HepG2 (cell line): ENCODE measurements around the gene PRDX3. TPM values are rescaled to one million over a fixed set of nuclear protein-coding genes. Genes with fewer than 3 reads are reported as not detected.

Experiments
- AGO1 ChIP-seq: fragments of 200-400 bp; formaldehyde crosslinking; IDR thresholded peaks from 2 replicates; pipeline ENCODE4 v1.6.1; 2017; ENCODE audit warnings: mild to moderate bottlenecking, low read depth, low read length, moderate library complexity; ENCODE audit not compliant: poor library complexity, severe bottlenecking
- EP300 ChIP-seq, 3 experiments: sonication (generic) in 1 of 3; formaldehyde crosslinking in 1 of 3; IDR thresholded peaks; 2 replicates each; pipeline versions ENCODE4 v1.5.1 to v1.6.1; 2011 to 2020; ENCODE audit warnings: low read depth in 2 of 3, low read length in 2 of 3, borderline replicate concordance in 1 of 3, improper control_type of control experiment in 1 of 3, mild to moderate bottlenecking in 1 of 3, missing genetic modification reagents in 1 of 3, moderate library complexity in 1 of 3
- HNRNPLL ChIP-seq: fragments of 200-400 bp; formaldehyde crosslinking; IDR thresholded peaks from 2 replicates; pipeline ENCODE4 v1.6.1; 2017; ENCODE audit warnings: mild to moderate bottlenecking, low read depth, low read length; ENCODE audit not compliant: poor library complexity, severe bottlenecking
- KAT2B ChIP-seq: fragments of 150-350 bp; IDR thresholded peaks from 2 replicates; pipeline ENCODE4 v1.6.1; 2014; ENCODE audit warnings: low read depth, low read length, borderline replicate concordance
- KMT2B ChIP-seq: IDR thresholded peaks from 2 replicates; pipeline ENCODE4 v1.6.1; 2016; ENCODE audit warnings: missing genetic modification reagents, missing compliant biosample characterization
- MAZ ChIP-seq, 2 experiments: sonication (generic) in 1 of 2; formaldehyde crosslinking in 1 of 2; IDR thresholded peaks; 2 replicates each; pipeline versions ENCODE4 v1.5.0 to v1.6.1; 2012 to 2020; ENCODE audit warnings: low read depth in 2 of 2, mild to moderate bottlenecking in 2 of 2, borderline replicate concordance in 1 of 2, improper control_type of control experiment in 1 of 2, low read length in 1 of 2, missing genetic modification reagents in 1 of 2, moderate library complexity in 1 of 2
- RAD21 ChIP-seq: fragments of 450-650 bp; formaldehyde crosslinking; IDR thresholded peaks from 2 replicates; pipeline ENCODE4 v1.5.0; 2020; ENCODE audit warnings: mild to moderate bottlenecking
- SMARCC2 ChIP-seq: fragments of 450-650 bp; IDR thresholded peaks from 2 replicates; pipeline ENCODE4 v1.6.1; 2017; ENCODE audit warnings: antibody characterized with exemption, mild to moderate bottlenecking
- TBX2 ChIP-seq: sonication (generic); formaldehyde crosslinking; IDR thresholded peaks from 2 replicates; pipeline ENCODE4 v1.5.0; 2020; ENCODE audit warnings: missing genetic modification reagents, mild to moderate bottlenecking, borderline replicate concordance
- ZNF296 ChIP-seq: sonication (generic); formaldehyde crosslinking; conservative IDR thresholded peaks from 2 replicates; pipeline ENCODE4 v1.5.0; 2020; ENCODE audit warnings: mild to moderate bottlenecking, missing genetic modification reagents
- ZNF30 ChIP-seq: sonication (generic); formaldehyde crosslinking; IDR thresholded peaks from 2 replicates; pipeline ENCODE4 v1.5.0; 2020; ENCODE audit warnings: mild to moderate bottlenecking, missing genetic modification reagents
- ZSCAN9 ChIP-seq: IDR thresholded peaks from 2 replicates; pipeline ENCODE4 v1.6.1; 2016; ENCODE audit warnings: borderline replicate concordance
- polyA plus RNA-seq, 8 experiments: library from polyadenylated mRNA; depleted of rRNA in 3 of 8; stranded (reverse) in 7 of 8; unstranded in 1 of 8; fragments of >200 nt; fragmentation: Illumina TruSeq in 4 of 8; extraction: Trizol in 4 of 8; gene quantifications; 2 replicates each; pipeline versions ENCODE4 v1.2.1 to v1.2.3, GENCODE V29; 2011 to 2016; ENCODE audit warnings: low read depth in 4 of 8, missing spikeins in 1 of 8, mixed read lengths in 1 of 8; ENCODE audit not compliant: insufficient read depth in 1 of 8
- total RNA-seq, 5 experiments: library from RNA; depleted of rRNA; stranded (reverse); fragments of >200 nt; fragmentation: Illumina TruSeq; extraction: Trizol; gene quantifications; 2 replicates each; pipeline ENCODE4 v1.2.3, GENCODE V29; 2016; ENCODE audit warnings: low read depth in 1 of 5
- TF ChIP-seq, protein P1 (sequence below): sonication (generic); formaldehyde crosslinking; IDR thresholded peaks from 2 replicates; pipeline ENCODE4 v1.5.1; 2020; ENCODE audit warnings: mild to moderate bottlenecking, missing genetic modification reagents, borderline replicate concordance
- TF ChIP-seq, protein P2 (sequence below): conservative IDR thresholded peaks from 2 replicates; pipeline ENCODE4 v1.6.1; 2018; ENCODE audit warnings: missing genetic modification reagents
- TF ChIP-seq, protein P3 (sequence below): sonication (generic); formaldehyde crosslinking; IDR thresholded peaks from 2 replicates; pipeline ENCODE4 v1.8.1; 2023; ENCODE audit warnings: missing genetic modification reagents, mild to moderate bottlenecking, borderline replicate concordance
- TF ChIP-seq, protein P4 (sequence below): sonication (generic); formaldehyde crosslinking; IDR thresholded peaks from 2 replicates; pipeline ENCODE4 v1.5.0; 2020; ENCODE audit warnings: missing genetic modification reagents
- TF ChIP-seq, protein P5 (sequence below): sonication (generic); formaldehyde crosslinking; IDR thresholded peaks from 2 replicates; pipeline ENCODE4 v1.5.1; 2020; ENCODE audit warnings: missing genetic modification reagents, mild to moderate bottlenecking, borderline replicate concordance

The PRDX3 gene
- total and polyA plus RNA-seq, 2 of the 13 experiments (the other 11 are each of a cell fraction or from before 2014, with no cell fraction given), result 407 to 565 TPM

DNA sequence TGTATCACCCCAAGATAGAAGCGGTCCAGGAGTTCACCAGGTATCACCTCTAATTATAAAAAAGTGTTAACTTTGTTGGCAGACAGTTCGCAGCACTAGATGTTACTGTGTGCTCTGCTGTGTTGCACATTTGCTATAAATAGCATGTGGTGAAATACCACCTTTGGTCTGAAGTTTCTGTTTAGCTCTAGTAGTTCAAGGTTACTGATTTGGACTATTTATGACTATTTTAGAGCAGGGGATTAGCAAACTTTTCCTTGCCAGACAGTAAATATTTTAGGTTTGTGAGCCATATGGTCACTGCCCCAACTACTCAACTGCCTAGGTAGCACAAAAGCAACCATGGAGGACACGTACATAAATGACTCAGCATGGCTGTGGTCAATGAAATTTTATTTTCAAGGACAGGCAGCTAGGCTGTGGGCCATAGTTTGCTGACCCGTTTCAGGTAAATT lies 58.2 kb downstream of the PRDX3 start (continued):
- TF ChIP-seq, protein P1, sequence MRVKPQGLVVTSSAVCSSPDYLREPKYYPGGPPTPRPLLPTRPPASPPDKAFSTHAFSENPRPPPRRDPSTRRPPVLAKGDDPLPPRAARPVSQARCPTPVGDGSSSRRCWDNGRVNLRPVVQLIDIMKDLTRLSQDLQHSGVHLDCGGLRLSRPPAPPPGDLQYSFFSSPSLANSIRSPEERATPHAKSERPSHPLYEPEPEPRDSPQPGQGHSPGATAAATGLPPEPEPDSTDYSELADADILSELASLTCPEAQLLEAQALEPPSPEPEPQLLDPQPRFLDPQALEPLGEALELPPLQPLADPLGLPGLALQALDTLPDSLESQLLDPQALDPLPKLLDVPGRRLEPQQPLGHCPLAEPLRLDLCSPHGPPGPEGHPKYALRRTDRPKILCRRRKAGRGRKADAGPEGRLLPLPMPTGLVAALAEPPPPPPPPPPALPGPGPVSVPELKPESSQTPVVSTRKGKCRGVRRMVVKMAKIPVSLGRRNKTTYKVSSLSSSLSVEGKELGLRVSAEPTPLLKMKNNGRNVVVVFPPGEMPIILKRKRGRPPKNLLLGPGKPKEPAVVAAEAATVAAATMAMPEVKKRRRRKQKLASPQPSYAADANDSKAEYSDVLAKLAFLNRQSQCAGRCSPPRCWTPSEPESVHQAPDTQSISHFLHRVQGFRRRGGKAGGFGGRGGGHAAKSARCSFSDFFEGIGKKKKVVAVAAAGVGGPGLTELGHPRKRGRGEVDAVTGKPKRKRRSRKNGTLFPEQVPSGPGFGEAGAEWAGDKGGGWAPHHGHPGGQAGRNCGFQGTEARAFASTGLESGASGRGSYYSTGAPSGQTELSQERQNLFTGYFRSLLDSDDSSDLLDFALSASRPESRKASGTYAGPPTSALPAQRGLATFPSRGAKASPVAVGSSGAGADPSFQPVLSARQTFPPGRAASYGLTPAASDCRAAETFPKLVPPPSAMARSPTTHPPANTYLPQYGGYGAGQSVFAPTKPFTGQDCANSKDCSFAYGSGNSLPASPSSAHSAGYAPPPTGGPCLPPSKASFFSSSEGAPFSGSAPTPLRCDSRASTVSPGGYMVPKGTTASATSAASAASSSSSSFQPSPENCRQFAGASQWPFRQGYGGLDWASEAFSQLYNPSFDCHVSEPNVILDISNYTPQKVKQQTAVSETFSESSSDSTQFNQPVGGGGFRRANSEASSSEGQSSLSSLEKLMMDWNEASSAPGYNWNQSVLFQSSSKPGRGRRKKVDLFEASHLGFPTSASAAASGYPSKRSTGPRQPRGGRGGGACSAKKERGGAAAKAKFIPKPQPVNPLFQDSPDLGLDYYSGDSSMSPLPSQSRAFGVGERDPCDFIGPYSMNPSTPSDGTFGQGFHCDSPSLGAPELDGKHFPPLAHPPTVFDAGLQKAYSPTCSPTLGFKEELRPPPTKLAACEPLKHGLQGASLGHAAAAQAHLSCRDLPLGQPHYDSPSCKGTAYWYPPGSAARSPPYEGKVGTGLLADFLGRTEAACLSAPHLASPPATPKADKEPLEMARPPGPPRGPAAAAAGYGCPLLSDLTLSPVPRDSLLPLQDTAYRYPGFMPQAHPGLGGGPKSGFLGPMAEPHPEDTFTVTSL (CRISPR knock-in tag), result peak; percentile 96; the same call in 1 of the 2 replicates
- TF ChIP-seq ZNF30 (no peak), EP300 (IDR thresholded peaks at IDR 0.05; ENCODE audit: low read depth in 2 of 2, low read length in 2 of 2) (peak; percentile 20 to 93; a peak in 3 of 4 replicates), EP300 (CRISPR knock-in tag; IDR thresholded peaks at IDR 0.05; ENCODE audit: borderline replicate concordance) (peak; percentile 84), ZNF296 (CRISPR knock-in tag) (no peak), TBX2 (CRISPR knock-in tag) (peak; percentile 85), MAZ (IDR thresholded peaks at IDR 0.05; ENCODE audit: borderline replicate concordance, low read depth, low read length) (no peak), MAZ (CRISPR knock-in tag; IDR thresholded peaks at IDR 0.05; ENCODE audit: low read depth) (0 out of 2 replicates have a peak, but pooled peaks have one; percentile 21), AGO1 (no peak), ZSCAN9 (CRISPR knock-in tag) (peak; percentile 52; the same call in 1 of the 2 replicates), KAT2B (no peak), HNRNPLL (no peak), KMT2B (CRISPR knock-in tag) (0 out of 2 replicates have a peak, but pooled peaks have one; percentile 30), SMARCC2 (no peak), RAD21 (no peak)
- TF ChIP-seq, protein P2, sequence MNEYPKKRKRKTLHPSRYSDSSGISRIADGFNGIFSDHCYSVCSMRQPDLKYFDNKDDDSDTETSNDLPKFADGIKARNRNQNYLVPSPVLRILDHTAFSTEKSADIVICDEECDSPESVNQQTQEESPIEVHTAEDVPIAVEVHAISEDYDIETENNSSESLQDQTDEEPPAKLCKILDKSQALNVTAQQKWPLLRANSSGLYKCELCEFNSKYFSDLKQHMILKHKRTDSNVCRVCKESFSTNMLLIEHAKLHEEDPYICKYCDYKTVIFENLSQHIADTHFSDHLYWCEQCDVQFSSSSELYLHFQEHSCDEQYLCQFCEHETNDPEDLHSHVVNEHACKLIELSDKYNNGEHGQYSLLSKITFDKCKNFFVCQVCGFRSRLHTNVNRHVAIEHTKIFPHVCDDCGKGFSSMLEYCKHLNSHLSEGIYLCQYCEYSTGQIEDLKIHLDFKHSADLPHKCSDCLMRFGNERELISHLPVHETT (CRISPR knock-in tag), result no peak
- TF ChIP-seq, protein P3, sequence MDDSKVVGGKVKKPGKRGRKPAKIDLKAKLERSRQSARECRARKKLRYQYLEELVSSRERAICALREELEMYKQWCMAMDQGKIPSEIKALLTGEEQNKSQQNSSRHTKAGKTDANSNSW (CRISPR knock-in tag), result no peak
- TF ChIP-seq, protein P4, sequence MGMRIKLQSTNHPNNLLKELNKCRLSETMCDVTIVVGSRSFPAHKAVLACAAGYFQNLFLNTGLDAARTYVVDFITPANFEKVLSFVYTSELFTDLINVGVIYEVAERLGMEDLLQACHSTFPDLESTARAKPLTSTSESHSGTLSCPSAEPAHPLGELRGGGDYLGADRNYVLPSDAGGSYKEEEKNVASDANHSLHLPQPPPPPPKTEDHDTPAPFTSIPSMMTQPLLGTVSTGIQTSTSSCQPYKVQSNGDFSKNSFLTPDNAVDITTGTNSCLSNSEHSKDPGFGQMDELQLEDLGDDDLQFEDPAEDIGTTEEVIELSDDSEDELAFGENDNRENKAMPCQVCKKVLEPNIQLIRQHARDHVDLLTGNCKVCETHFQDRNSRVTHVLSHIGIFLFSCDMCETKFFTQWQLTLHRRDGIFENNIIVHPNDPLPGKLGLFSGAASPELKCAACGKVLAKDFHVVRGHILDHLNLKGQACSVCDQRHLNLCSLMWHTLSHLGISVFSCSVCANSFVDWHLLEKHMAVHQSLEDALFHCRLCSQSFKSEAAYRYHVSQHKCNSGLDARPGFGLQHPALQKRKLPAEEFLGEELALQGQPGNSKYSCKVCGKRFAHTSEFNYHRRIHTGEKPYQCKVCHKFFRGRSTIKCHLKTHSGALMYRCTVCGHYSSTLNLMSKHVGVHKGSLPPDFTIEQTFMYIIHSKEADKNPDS (CRISPR knock-in tag), result no peak
- TF ChIP-seq, protein P5, sequence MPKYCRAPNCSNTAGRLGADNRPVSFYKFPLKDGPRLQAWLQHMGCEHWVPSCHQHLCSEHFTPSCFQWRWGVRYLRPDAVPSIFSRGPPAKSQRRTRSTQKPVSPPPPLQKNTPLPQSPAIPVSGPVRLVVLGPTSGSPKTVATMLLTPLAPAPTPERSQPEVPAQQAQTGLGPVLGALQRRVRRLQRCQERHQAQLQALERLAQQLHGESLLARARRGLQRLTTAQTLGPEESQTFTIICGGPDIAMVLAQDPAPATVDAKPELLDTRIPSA (CRISPR knock-in tag), result no peak
